Gastrocnemius medialis (tissue), 4 donors: Measurements from ENCODE around the gene SCP2D1.

Experiments used
- CTCF ChIP-seq, 5 experiments: fragments of 450-650 bp in 3 of 5; fragments of 200-600 bp in 2 of 5; sonication (generic) in 2 of 5; IDR thresholded peaks in 4 of 5; conservative IDR thresholded peaks in 1 of 5; 1 replicate in 4 of 5; 2 replicates in 1 of 5; pipeline ENCODE4 v1.5.1; 2016 to 2019; ENCODE audit warnings: antibody characterized with exemption in 5 of 5, mild to moderate bottlenecking in 3 of 5, moderate library complexity in 3 of 5
- POLR2A ChIP-seq, 2 donors: fragments of 450-650 bp; IDR thresholded peaks; one replicate each; pipeline ENCODE4 v1.6.1; 2017; ENCODE audit warnings: antibody characterized with exemption in 2 of 2, mild to moderate bottlenecking in 2 of 2, moderate library complexity in 2 of 2

- TF ChIP-seq CTCF (IDR thresholded peaks at IDR 0.05 in 4 of 5, conservative IDR thresholded peaks at IDR 0.05 in 1 of 5) (no peak), POLR2A (IDR thresholded peaks at IDR 0.05) (no peak)
Measured at GRCh38 chr20:18813483-18813882, at the start of gene SCP2D1.
